VCaP (cell line): Measurements from ENCODE around the gene OGDH.
A peak's percentile ranks its signal among the peaks of the same experiment; 100 is the strongest.

Source experiments
- H3K27ac ChIP-seq: fragments of 450-650 bp; 2 replicates; pipeline ENCODE4 v1.5.1; 2017
- TF ChIP-seq, protein P1 (sequence below): fragments of 450-650 bp; conservative IDR thresholded peaks from 2 replicates; pipeline ENCODE4 v1.5.1; 2017; ENCODE audit warnings: mild to moderate bottlenecking, moderate library complexity

The OGDH gene

DNA sequence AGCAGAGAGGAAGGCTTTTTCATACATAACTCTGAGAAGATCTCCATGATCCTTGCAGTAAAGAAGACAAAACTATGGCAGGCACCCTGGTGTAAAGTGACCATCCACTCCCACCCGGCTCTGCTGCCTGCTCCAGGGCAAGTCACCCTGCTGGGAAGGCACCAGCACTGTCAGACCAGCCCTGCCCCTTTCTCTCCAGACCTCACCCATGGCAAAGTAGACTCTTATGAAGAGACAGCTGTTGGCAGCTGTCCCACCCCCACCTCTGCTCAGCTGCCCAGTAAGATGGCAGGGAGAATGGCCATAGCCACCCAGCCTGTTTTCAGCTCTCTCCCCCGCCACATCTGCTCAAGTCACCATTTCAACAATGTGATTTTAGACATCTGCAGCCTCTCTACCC is 133.6 kb downstream of the OGDH start:
- no peak overlapping the region for H3K27ac ChIP-seq
- TF ChIP-seq, protein P1, sequence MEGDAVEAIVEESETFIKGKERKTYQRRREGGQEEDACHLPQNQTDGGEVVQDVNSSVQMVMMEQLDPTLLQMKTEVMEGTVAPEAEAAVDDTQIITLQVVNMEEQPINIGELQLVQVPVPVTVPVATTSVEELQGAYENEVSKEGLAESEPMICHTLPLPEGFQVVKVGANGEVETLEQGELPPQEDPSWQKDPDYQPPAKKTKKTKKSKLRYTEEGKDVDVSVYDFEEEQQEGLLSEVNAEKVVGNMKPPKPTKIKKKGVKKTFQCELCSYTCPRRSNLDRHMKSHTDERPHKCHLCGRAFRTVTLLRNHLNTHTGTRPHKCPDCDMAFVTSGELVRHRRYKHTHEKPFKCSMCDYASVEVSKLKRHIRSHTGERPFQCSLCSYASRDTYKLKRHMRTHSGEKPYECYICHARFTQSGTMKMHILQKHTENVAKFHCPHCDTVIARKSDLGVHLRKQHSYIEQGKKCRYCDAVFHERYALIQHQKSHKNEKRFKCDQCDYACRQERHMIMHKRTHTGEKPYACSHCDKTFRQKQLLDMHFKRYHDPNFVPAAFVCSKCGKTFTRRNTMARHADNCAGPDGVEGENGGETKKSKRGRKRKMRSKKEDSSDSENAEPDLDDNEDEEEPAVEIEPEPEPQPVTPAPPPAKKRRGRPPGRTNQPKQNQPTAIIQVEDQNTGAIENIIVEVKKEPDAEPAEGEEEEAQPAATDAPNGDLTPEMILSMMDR = no peak

DNA sequence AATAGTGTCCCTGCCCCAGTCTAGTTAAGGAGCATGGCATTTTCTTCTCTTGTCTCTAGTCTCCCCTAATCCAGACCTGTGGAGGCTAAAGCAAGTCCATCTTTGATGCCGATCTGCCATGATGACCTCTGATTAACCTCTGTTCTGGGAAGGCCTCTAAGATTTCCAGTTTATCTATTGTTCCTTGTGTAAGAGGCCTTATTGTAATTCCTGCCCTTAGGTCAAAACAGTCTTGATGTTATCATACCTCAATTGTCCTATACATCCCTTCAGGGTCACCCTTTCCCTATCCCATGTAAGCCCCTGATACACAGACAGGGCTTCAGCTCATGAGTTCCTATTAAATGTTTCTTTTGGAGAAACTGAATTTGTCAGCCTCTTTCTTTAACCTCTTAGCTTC is 137.3 kb downstream of the OGDH start:
- H3K27ac ChIP-seq = no peak overlapping the region
- TF ChIP-seq, protein P1 = no peak

DNA sequence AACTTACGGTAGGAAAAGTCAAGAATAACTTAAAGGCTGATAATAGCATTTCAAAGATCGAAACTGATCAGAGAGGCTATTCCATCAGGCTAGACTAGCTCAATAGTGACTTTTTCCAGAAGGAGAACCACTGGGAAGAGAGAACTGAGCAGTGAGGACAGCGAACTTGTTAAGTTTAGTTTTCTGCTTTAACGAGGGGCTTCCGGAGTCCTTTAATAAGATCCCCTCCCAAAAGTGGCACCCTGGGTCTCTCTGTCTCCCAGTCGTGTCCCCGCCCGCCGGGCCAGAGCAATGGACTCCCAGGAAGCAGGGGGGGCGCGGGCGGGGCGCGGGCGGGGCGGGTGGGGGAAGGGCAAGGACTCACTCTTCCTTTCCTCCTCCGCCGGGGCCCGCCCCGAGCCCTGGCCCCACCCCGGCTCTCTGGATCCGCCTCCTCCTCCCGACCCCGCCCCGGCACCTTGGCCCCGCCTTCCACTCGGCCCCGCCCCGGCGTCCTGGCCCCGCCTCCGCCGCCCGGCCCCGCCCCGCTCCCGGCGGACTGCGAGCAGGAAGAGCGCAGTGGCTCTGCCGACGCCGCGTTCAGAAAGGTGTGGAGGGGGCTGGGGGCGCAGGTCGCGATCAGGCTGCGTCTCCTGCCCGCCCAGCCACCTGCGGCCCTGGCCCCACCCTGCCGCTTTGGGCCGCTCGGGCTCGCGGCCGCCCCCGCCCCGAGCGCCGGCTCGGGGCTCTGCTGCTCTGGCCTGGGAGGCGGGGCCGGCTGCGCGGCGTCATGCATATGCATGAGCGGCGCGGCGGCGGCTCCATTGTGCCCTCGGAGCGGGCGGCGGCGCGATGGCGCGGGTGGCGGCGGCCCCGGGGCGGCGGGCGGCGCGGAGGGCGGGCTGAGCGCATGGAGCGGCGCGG is 141.9 kb downstream of the OGDH start, which contains the start of gene ZMIZ2:
Gene ZMIZ2, plus strand, starts transcription at position 803 of the 903 bp plus-strand sequence. CDS start 7,403 bp downstream, outside the sequence.
- TF ChIP-seq, protein P1 = no peak

DNA sequence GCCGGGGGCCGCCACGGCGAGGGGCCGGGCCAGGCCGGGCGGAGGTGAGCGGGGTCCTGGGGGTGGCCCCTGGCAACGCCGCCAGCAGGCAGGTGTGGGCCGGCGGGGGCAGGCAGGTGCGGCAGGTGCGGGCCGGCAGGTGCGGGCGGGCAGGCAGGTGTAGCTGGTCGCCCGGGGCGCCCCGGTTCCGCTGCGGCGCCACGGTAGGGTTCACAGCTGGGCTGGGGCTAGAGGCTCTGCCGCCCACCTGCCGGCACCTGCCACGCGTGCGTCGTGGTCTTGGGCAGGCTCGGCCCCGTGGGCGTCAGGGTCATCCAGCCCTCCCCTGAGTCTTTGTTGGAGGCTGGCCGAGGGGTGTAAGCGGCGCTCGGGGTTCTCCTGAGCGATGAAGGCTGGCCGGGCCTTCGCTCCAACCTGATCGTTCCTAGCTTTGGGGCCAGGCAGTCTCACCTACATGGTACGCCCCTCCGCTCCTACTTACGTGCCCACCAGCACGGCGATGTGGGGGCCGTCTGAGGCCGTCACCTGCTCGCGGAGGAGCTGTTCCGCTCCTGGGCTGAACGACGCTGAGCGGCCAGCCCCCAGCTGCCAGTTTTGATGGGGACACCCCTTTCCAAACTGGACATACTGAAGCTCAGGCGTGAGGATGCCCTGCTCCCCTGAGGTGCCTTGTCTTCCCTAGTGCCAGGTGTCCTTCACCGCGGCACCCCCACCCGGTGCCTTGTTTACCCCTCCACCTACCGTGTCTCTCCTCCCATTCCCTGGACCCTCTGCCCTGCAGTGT is 142.7 kb downstream of the OGDH start:
- H3K27ac ChIP-seq = peak overlapping the region; percentile 90
- TF ChIP-seq, protein P1 = no peak

More for the DNA sequence above, 141.9 kb downstream of the OGDH start, which contains the start of gene ZMIZ2:
- H3K27ac ChIP-seq = peak within 1 kb of the TSS; percentile 90

DNA sequence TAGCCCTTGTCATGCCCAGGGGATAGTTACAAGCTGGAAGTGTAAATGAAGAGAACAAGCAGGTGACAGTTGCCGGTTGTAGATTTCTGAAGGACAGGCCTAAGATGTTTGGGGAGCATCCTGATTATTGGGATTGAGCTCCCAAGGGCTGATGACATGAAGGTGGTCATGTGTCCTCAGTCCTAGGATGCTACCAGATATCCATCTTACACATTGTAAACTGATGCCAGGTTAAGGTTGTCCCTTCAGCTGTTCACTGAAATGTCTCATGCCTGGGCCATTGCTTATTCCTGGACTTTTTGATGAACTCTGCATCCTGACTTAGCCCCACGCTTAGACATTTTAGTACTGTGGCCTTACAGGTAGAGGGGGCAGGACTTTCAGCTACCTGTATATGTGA is 143.6 kb downstream of the OGDH start:
- TF ChIP-seq, protein P1 = no peak
- peak overlapping the region; percentile 90; the same call in 1 of the 2 replicates for H3K27ac ChIP-seq

DNA sequence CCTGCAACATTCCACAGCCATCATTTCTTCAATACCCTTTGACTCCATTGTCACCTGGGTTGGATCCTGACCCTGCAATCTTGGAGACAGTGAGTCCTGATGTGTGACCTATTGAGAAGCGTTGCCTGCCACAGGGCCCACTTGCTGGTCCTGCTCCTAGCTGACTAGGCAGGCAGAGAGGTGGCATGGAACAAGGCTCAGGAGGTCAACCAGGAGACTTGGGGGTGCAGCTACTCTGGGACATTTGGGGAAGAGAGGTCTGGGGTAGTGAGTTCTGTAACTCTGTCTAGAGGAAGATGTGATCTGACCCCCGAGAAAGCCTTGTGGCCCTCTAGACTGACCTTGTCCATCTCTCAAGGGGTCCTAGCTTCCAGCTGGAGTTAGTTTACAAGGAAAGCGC is 144.0 kb downstream of the OGDH start:
- TF ChIP-seq, protein P1 = no peak
- peak overlapping the region; percentile 90; the same call in 1 of the 2 replicates for H3K27ac ChIP-seq
